Right lobe of liver (tissue), 4 donors: ENCODE data around the gene CTNNBIP1.

Experiments used
- CTCF ChIP-seq, 4 donors: fragments of 200-600 bp in 3 of 4; fragments of 450-650 bp in 1 of 4; IDR thresholded peaks; one replicate each; pipeline versions ENCODE4 v1.5.1 to v1.8.0; 2016 to 2022; ENCODE audit warnings: antibody characterized with exemption in 4 of 4, mild to moderate bottlenecking in 2 of 4
- POLR2A ChIP-seq: fragments of 450-650 bp; IDR thresholded peaks from one replicate; pipeline ENCODE4 v1.6.1; 2017; ENCODE audit warnings: antibody characterized with exemption, mild to moderate bottlenecking
- donor health status: DM: no; HTN: no; CAD: no.
- donor health status: DM: no; HTN: no; CAD: no.
- donor health status: DM: no; HTN: yes; CAD: no.

DNA sequence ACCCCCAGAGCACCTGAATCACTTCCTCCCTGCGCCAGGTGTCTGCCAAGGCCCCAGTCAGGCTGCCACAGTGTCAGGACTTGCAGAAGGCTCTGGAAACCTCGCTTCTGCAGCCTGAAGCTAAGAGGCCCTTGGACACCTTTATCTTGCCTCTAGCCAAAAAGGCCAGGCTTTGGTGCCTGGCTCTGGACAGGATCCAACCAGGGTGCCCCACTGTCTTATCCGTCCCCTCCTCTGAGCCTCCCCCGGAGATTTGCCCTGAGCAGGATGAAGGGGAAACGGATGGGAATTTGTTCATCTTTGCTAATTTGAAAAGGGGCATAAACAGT, 73.5 kb downstream of the CTNNBIP1 start:
- TF ChIP-seq POLR2A (no peak), CTCF (IDR thresholded peaks at IDR 0.05) (no peak)
